ENCODE measurements around the gene SPTBN1. TPM values are rescaled to one million over a fixed set of nuclear protein-coding genes. Genes with fewer than 3 reads are reported as not detected.

SPTBN1 gene
- total RNA-seq, 1 experiment from 2014 or later, result 88.8 TPM

GRCh38 chr2:54609647-54610046 lies 153.5 kb downstream of the SPTBN1 start:
- no peak for DNase-seq (ENCODE audit: low read depth)

GRCh38 chr2:54610700-54611099 lies 154.6 kb downstream of the SPTBN1 start:
- peak; percentile 34 for DNase-seq (ENCODE audit: low read depth)

GRCh38 chr2:54611830-54612545 lies 155.9 kb downstream of the SPTBN1 start:
- no peak for DNase-seq (ENCODE audit: low read depth)

- DNase-seq (ENCODE audit: low read depth), result peak; percentile 5
These were observed 157.3 kb downstream of the SPTBN1 start for GRCh38 chr2:54613386-54613785.

GRCh38 chr2:54613794-54614257 lies 157.7 kb downstream of the SPTBN1 start:
- peak; percentile 55 for DNase-seq (ENCODE audit: low read depth)

- no peak for DNase-seq (ENCODE audit: low read depth)
These were observed 158.7 kb downstream of the SPTBN1 start for GRCh38 chr2:54614819-54615218.

- no peak for DNase-seq (ENCODE audit: low read depth)
These were observed 159.9 kb downstream of the SPTBN1 start for GRCh38 chr2:54615832-54616534.

GRCh38 chr2:54617409-54617808 lies 161.3 kb downstream of the SPTBN1 start:
- DNase-seq (ENCODE audit: low read depth), result no peak

GRCh38 chr2:54618646-54619565 lies 162.8 kb downstream of the SPTBN1 start:
- DNase-seq (ENCODE audit: low read depth), result no peak

- DNase-seq (ENCODE audit: low read depth), result no peak
These were observed 163.6 kb downstream of the SPTBN1 start for GRCh38 chr2:54619660-54620231.

- no peak for DNase-seq (ENCODE audit: low read depth)
These were observed 164.8 kb downstream of the SPTBN1 start for GRCh38 chr2:54620948-54621347.

- DNase-seq (ENCODE audit: low read depth), result no peak
These were observed 168.5 kb downstream of the SPTBN1 start for GRCh38 chr2:54624591-54625071.

- no peak for DNase-seq (ENCODE audit: low read depth)
These were observed 170.0 kb downstream of the SPTBN1 start for GRCh38 chr2:54626131-54626530.

GRCh38 chr2:54626884-54627283 lies 170.8 kb downstream of the SPTBN1 start:
- no peak for DNase-seq (ENCODE audit: low read depth)

- no peak for DNase-seq (ENCODE audit: low read depth)
These were observed 171.8 kb downstream of the SPTBN1 start for GRCh38 chr2:54627973-54628372.

- DNase-seq (ENCODE audit: low read depth), result no peak
These were observed 172.3 kb downstream of the SPTBN1 start for GRCh38 chr2:54628418-54628817.

- DNase-seq (ENCODE audit: low read depth), result no peak
These were observed 172.8 kb downstream of the SPTBN1 start for GRCh38 chr2:54628957-54629356.

- DNase-seq (ENCODE audit: low read depth), result no peak
These were observed 173.3 kb downstream of the SPTBN1 start for GRCh38 chr2:54629390-54629789.

GRCh38 chr2:54629914-54630857 lies 174.1 kb downstream of the SPTBN1 start:
- peak; percentile 78 for DNase-seq (ENCODE audit: low read depth)

- no peak for DNase-seq (ENCODE audit: low read depth)
These were observed 174.9 kb downstream of the SPTBN1 start for GRCh38 chr2:54630858-54631497.

All from M059J (cell line).